Measurements from ENCODE around the gene RSRC1.
A peak's percentile ranks its signal among the peaks of the same experiment; 100 is the strongest.
"Not testable (repeated sequence)": the region's sequence is repeated elsewhere in the genome, so short reads cannot be mapped to it uniquely, and the experiment has no call there.

RSRC1 gene

GRCh38 chr3:158337110-158337509 lies 227.2 kb downstream of the RSRC1 start:
- no peak for DNase-seq

- no peak for DNase-seq
Observed at GRCh38 chr3:158339638-158340037, 229.7 kb downstream of the RSRC1 start.

- DNase-seq: not testable (repeated sequence)
Observed at GRCh38 chr3:158340951-158341350, 231.1 kb downstream of the RSRC1 start.

- peak; percentile 40 for DNase-seq
Observed at GRCh38 chr3:158347966-158348365, 238.1 kb downstream of the RSRC1 start.

- DNase-seq: no peak
Observed at GRCh38 chr3:158350971-158351370, 241.1 kb downstream of the RSRC1 start.

GRCh38 chr3:158352551-158352950 lies 242.7 kb downstream of the RSRC1 start:
- no peak for DNase-seq

GRCh38 chr3:158354713-158355112 lies 244.8 kb downstream of the RSRC1 start:
- DNase-seq: no peak

- DNase-seq: no peak
Observed at GRCh38 chr3:158355623-158356588, 246.0 kb downstream of the RSRC1 start.

- DNase-seq: no peak
Observed at GRCh38 chr3:158359339-158359738, 249.4 kb downstream of the RSRC1 start.

- no peak for DNase-seq
Observed at GRCh38 chr3:158360756-158361448, 251.0 kb downstream of the RSRC1 start.

- no peak for DNase-seq
Observed at GRCh38 chr3:158368271-158368670, 258.4 kb downstream of the RSRC1 start.

- DNase-seq: no peak
Observed at GRCh38 chr3:158369279-158369678, 259.4 kb downstream of the RSRC1 start.

- DNase-seq: no peak
Observed at GRCh38 chr3:158379517-158379916, 269.6 kb downstream of the RSRC1 start.

- no peak for DNase-seq
Observed at GRCh38 chr3:158381262-158381868, 271.5 kb downstream of the RSRC1 start.

- DNase-seq: no peak
Observed at GRCh38 chr3:158382479-158382878, 272.6 kb downstream of the RSRC1 start.

- DNase-seq: no peak
Observed at GRCh38 chr3:158384019-158384418, 274.1 kb downstream of the RSRC1 start.

- DNase-seq: peak; percentile 16
Observed at GRCh38 chr3:158395421-158395820, 285.5 kb downstream of the RSRC1 start.

GRCh38 chr3:158402590-158402989 lies 292.7 kb downstream of the RSRC1 start:
- DNase-seq: no peak

- no peak for DNase-seq
Observed at GRCh38 chr3:158403013-158403412, 293.1 kb downstream of the RSRC1 start.

- no peak for DNase-seq
Observed at GRCh38 chr3:158404131-158404718, 294.3 kb downstream of the RSRC1 start.

- DNase-seq: no peak
Observed at GRCh38 chr3:158405507-158405906, 295.6 kb downstream of the RSRC1 start.

- DNase-seq: peak; percentile 4
Observed at GRCh38 chr3:158407844-158408517, 298.1 kb downstream of the RSRC1 start.

- not testable (repeated sequence) for DNase-seq
Observed at GRCh38 chr3:158408518-158408897, 298.6 kb downstream of the RSRC1 start.
